Fibroblast of upper back skin (primary cell): Measurements from ENCODE around the gene RAD51B.
"Not testable (repeated sequence)": the region's sequence is repeated elsewhere in the genome, so short reads cannot be mapped to it uniquely, and the experiment has no call there.

ENCODE experiments used
- DNase-seq: peaks from one replicate; pipeline ENCODE4 v3.0.0-alpha.2; 2013

RAD51B gene

GRCh38 chr14:68285421-68286179 is 466.0 kb downstream of the RAD51B start:
- peak; percentile 58 for DNase-seq

GRCh38 chr14:68286667-68287066 is 467.1 kb downstream of the RAD51B start:
- DNase-seq, result no peak

GRCh38 chr14:68289452-68289851 is 469.9 kb downstream of the RAD51B start:
- not testable (repeated sequence) for DNase-seq

- no peak for DNase-seq
Observed at GRCh38 chr14:68291820-68292219, 472.2 kb downstream of the RAD51B start.

- DNase-seq, result peak; percentile 48
Observed at GRCh38 chr14:68292441-68293215, 473.0 kb downstream of the RAD51B start.

- no peak for DNase-seq
Observed at GRCh38 chr14:68293404-68293803, 473.8 kb downstream of the RAD51B start.

GRCh38 chr14:68295316-68295816 is 475.8 kb downstream of the RAD51B start:
- DNase-seq, result no peak

- peak; percentile 74 for DNase-seq
Observed at GRCh38 chr14:68297039-68297438, 477.5 kb downstream of the RAD51B start.

- peak; percentile 60 for DNase-seq
Observed at GRCh38 chr14:68297876-68298468, 478.4 kb downstream of the RAD51B start.

GRCh38 chr14:68300608-68301007 is 481.0 kb downstream of the RAD51B start:
- DNase-seq, result no peak

GRCh38 chr14:68301219-68301618 is 481.6 kb downstream of the RAD51B start:
- no peak for DNase-seq

- not testable (repeated sequence) for DNase-seq
Observed at GRCh38 chr14:68302938-68303337, 483.4 kb downstream of the RAD51B start.

GRCh38 chr14:68305738-68306137 is 486.2 kb downstream of the RAD51B start:
- DNase-seq, result no peak

- no peak for DNase-seq
Observed at GRCh38 chr14:68306265-68306933, 486.8 kb downstream of the RAD51B start.

- DNase-seq, result no peak
Observed at GRCh38 chr14:68306934-68307789, 487.6 kb downstream of the RAD51B start.

GRCh38 chr14:68307790-68308168 is 488.2 kb downstream of the RAD51B start:
- DNase-seq, result peak; percentile 35

- no peak for DNase-seq
Observed at GRCh38 chr14:68308726-68309520, 489.3 kb downstream of the RAD51B start.

- no peak for DNase-seq
Observed at GRCh38 chr14:68309616-68310015, 490.0 kb downstream of the RAD51B start.

- no peak for DNase-seq
Observed at GRCh38 chr14:68312300-68312699, 492.7 kb downstream of the RAD51B start.

GRCh38 chr14:68312884-68313610 is 493.5 kb downstream of the RAD51B start:
- DNase-seq, result no peak
